ENCODE data around the gene LYPD3. TPM values are rescaled to one million over a fixed set of nuclear protein-coding genes. Genes with fewer than 3 reads are reported as not detected.

The LYPD3 gene
- polyA plus RNA-seq, 1 of the 3 experiments (the other 2 are of a cell fraction): 4.2 TPM

DNA sequence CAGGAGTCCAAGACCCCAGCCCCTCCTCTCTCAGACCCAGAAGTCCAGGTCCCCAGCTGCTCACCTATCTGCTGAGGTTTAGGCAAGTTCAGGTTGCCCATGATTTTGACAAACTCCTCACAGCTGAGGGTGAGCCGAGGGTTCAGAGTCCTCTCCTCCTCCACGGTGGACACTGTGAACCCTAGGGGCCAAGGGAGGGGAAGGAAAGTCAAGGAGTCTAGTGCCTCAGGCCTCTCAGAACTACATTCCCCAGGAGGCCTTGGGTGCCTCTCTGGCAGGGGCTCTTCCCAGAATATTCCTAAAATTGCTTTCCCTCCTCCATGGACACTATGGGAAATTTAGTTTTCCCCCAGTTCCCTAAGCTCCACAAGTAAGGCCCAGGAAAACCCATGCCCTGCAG lies 42.5 kb upstream of the LYPD3 start:
- Histone ChIP-seq H3K27me3 (ENCODE audit: insufficient read depth) (no peaks in the 10 kb centered on the region), H3K79me2 (ENCODE audit: insufficient read depth) (no peaks in the 10 kb centered on the region), H3K4me2 (no peak overlapping the region), H3K4me3 (ENCODE audit: low read depth in 2 of 2, low read length in 1 of 2) (no peak overlapping the region), H3K27ac (ENCODE audit: low read depth in 2 of 2, low read length in 1 of 2) (no peak overlapping the region), H3K9me2 (no peaks in the 10 kb centered on the region), H2AFZ (ENCODE audit: low read depth) (no peak overlapping the region), H3K9me3 (no peaks in the 10 kb centered on the region), H3K9ac (no peak overlapping the region), H3K4me1 (ENCODE audit: control insufficient read depth in 1 of 2, insufficient read depth in 2 of 2, low read depth in 1 of 2, low read length in 1 of 2) (peaks cover 3 to 4% of the 10 kb centered on the region in 2 experiments; a peak in 1 of 4 replicates), H3F3A (replicated peaks; ENCODE audit: insufficient read depth) (peaks cover 14% of the 10 kb centered on the region), H4K20me1 (ENCODE audit: insufficient read depth) (no peaks in the 10 kb centered on the region), H3K36me3 (replicated peaks in 1 of 2; ENCODE audit: control insufficient read depth in 1 of 2, insufficient read depth in 2 of 2, low read length in 1 of 2) (peaks cover 10 to 11% of the 10 kb centered on the region in 2 experiments)
- ChIA-PET POLR2A (no interaction called here), CTCF (interaction anchor here (1.2 to 2.7 kb wide), 2 partner anchors 17 to 61 kb away, joined by 3 to 11 read pairs; no protein-coding TSS in a partner anchor)
- DNase-seq: no peak
- TF ChIP-seq TEAD4 (IDR thresholded peaks at IDR 0.05; ENCODE audit: borderline replicate concordance, insufficient read depth) (no peak), TCF12 (IDR thresholded peaks at IDR 0.05) (no peak), PBX3 (IDR thresholded peaks at IDR 0.05) (no peak)
- TF ChIP-seq, protein P1, sequence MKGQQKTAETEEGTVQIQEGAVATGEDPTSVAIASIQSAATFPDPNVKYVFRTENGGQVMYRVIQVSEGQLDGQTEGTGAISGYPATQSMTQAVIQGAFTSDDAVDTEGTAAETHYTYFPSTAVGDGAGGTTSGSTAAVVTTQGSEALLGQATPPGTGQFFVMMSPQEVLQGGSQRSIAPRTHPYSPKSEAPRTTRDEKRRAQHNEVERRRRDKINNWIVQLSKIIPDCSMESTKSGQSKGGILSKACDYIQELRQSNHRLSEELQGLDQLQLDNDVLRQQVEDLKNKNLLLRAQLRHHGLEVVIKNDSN (IDR thresholded peaks at IDR 0.05; ENCODE audit: borderline replicate concordance, low read depth): no peak
- WGBS (ENCODE audit: low lambda C conversion rate): 81% methylated on average over 2 of the region's 2 CpGs

DNA sequence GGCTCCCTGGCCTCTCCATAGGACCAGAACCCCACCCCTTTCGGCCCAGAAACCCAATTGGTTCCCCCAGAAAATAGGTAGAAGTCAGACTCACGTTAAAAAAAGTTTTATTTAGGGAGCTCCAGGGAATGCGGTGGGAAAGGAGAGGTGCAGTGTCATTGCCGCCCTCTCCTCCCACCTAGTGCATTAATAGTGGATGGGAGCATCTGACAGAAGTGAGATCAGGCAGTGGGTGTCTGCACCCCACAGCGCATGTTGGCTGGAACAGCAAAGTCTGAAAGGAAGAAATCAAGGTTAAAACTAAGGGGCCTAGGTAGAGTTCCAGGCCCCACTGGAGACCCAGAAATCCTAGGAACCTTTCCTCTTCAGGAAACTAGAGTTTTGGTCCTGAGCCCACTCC lies 41.2 kb upstream of the LYPD3 start:
- H3K9ac ChIP-seq: no peak overlapping the region
- H3K79me2 ChIP-seq (ENCODE audit: insufficient read depth): no peaks in the 10 kb centered on the region
- H3K4me1 ChIP-seq (ENCODE audit: control insufficient read depth in 1 of 2, insufficient read depth in 2 of 2, low read depth in 1 of 2, low read length in 1 of 2): peaks cover 3 to 4% of the 10 kb centered on the region in 2 experiments; a peak in 1 of 4 replicates
- CTCF ChIA-PET: interaction anchor here (3.9 to 4.3 kb wide), 2 partner anchors 12 to 60 kb away, joined by 22 to 42 read pairs; no protein-coding TSS in a partner anchor
- WGBS (ENCODE audit: low lambda C conversion rate): 94% methylated on average over 5 of the region's 5 CpGs
- DNase-seq: no peak
- peaks cover 10 to 11% of the 10 kb centered on the region in 2 experiments for H3K36me3 ChIP-seq (replicated peaks in 1 of 2; ENCODE audit: control insufficient read depth in 1 of 2, insufficient read depth in 2 of 2, low read length in 1 of 2)
- no peak overlapping the region for H3K27ac ChIP-seq (ENCODE audit: low read depth in 2 of 2, low read length in 1 of 2)
- no peaks in the 10 kb centered on the region for H3K27me3 ChIP-seq (ENCODE audit: insufficient read depth)
- H3F3A ChIP-seq (replicated peaks; ENCODE audit: insufficient read depth): peaks cover 14% of the 10 kb centered on the region
- no peak overlapping the region for H2AFZ ChIP-seq (ENCODE audit: low read depth)
- POLR2A ChIA-PET: no interaction called here
- no peaks in the 10 kb centered on the region for H3K9me2 ChIP-seq
- H3K4me2 ChIP-seq: no peak overlapping the region
- H3K9me3 ChIP-seq: no peaks in the 10 kb centered on the region
- no peak overlapping the region for H3K4me3 ChIP-seq (ENCODE audit: low read depth in 2 of 2, low read length in 1 of 2)
- TF ChIP-seq, protein P1 (IDR thresholded peaks at IDR 0.05; ENCODE audit: borderline replicate concordance, low read depth): no peak
- no peak for TF ChIP-seq RXRA (IDR thresholded peaks at IDR 0.05; ENCODE audit: borderline replicate concordance, low read depth)
- no peak for TF ChIP-seq SMC3 (IDR thresholded peaks at IDR 0.05; ENCODE audit: low read depth, low read length)
- no peak for TF ChIP-seq TEAD4 (IDR thresholded peaks at IDR 0.05; ENCODE audit: borderline replicate concordance, insufficient read depth)
- H4K20me1 ChIP-seq (ENCODE audit: insufficient read depth): no peaks in the 10 kb centered on the region

- POLR2A ChIA-PET: no interaction called here
- H3K27ac ChIP-seq (ENCODE audit: low read depth in 2 of 2, low read length in 1 of 2): no peak overlapping the region
- DNase-seq: no peak
- no peaks in the 10 kb centered on the region for H3K9me2 ChIP-seq
- H3K9me3 ChIP-seq: no peaks in the 10 kb centered on the region
- whole genome bisulfite sequencing (ENCODE audit: low lambda C conversion rate): 98% methylated on average over 5 of the region's 5 CpGs
- no peaks in the 10 kb centered on the region for H3K27me3 ChIP-seq (ENCODE audit: insufficient read depth)
- TF ChIP-seq POLR2AphosphoS5 (IDR thresholded peaks at IDR 0.05; ENCODE audit: low read depth, low read length): no peak
- TF ChIP-seq EZH2phosphoT487 (IDR thresholded peaks at IDR 0.05; ENCODE audit: borderline replicate concordance, low read depth): no peak
- no peak for TF ChIP-seq RCOR1 (IDR thresholded peaks at IDR 0.05; ENCODE audit: low read length)
- no peak for TF ChIP-seq FOXM1 (IDR thresholded peaks at IDR 0.05; ENCODE audit: low read depth)
- TF ChIP-seq, protein P1 (IDR thresholded peaks at IDR 0.05; ENCODE audit: borderline replicate concordance, low read depth): no peak
- no peak for TF ChIP-seq RAD21 (IDR thresholded peaks at IDR 0.05; ENCODE audit: low read length)
- TF ChIP-seq RXRA (IDR thresholded peaks at IDR 0.05; ENCODE audit: borderline replicate concordance, low read depth): no peak
- TF ChIP-seq GABPA (IDR thresholded peaks at IDR 0.05; ENCODE audit: low read depth): no peak
- no peak for TF ChIP-seq GATA2 (CRISPR knock-in tag; IDR thresholded peaks at IDR 0.05)
- CTCF ChIA-PET: interaction anchor here (1.7 to 4.3 kb wide), 3 partner anchors 13 to 59 kb away, joined by 6 to 42 read pairs (median 22); no protein-coding TSS in a partner anchor
- H3K36me3 ChIP-seq (replicated peaks in 1 of 2; ENCODE audit: control insufficient read depth in 1 of 2, insufficient read depth in 2 of 2, low read length in 1 of 2): peaks cover 7 to 10% of the 10 kb centered on the region in 2 experiments
- no peak overlapping the region for H3K4me2 ChIP-seq
- no peak overlapping the region for H2AFZ ChIP-seq (ENCODE audit: low read depth)
- peaks cover 3 to 4% of the 10 kb centered on the region in 2 experiments; a peak in 1 of 4 replicates for H3K4me1 ChIP-seq (ENCODE audit: control insufficient read depth in 1 of 2, insufficient read depth in 2 of 2, low read depth in 1 of 2, low read length in 1 of 2)
- peaks cover 13% of the 10 kb centered on the region for H3F3A ChIP-seq (replicated peaks; ENCODE audit: insufficient read depth)
- no peak overlapping the region for H3K9ac ChIP-seq
- no peak overlapping the region for H3K4me3 ChIP-seq (ENCODE audit: low read depth in 2 of 2, low read length in 1 of 2)
- no peaks in the 10 kb centered on the region for H3K79me2 ChIP-seq (ENCODE audit: insufficient read depth)
- H4K20me1 ChIP-seq (ENCODE audit: insufficient read depth): no peaks in the 10 kb centered on the region
These were observed 40.5 kb upstream of the LYPD3 start for GRCh38 chr19:43505941-43506340.

Data from SK-N-SH (cell line).